CD14-positive monocyte (primary cell): ENCODE data around the gene RAPGEF5. TPM values are rescaled to one million over a fixed set of nuclear protein-coding genes. Genes with fewer than 3 reads are reported as not detected.

Experiments used
- DNase-seq, 3 donors: peaks; one replicate each; pipeline ENCODE4 v3.0.0-alpha.2; 2011 to 2022
- H2AFZ ChIP-seq: 2 replicates; pipeline ENCODE4 v1.6.0; 2012; ENCODE audit warnings: mild to moderate bottlenecking, low read depth, low read length, inconsistent platforms; ENCODE audit not compliant: insufficient read depth, poor library complexity, severe bottlenecking
- H3K27ac ChIP-seq, 2 donors: 1 replicate in 1 of 2; 2 replicates in 1 of 2; pipeline ENCODE4 v1.5.1; 2012 to 2013; ENCODE audit warnings: low read length in 2 of 2, control low read depth in 1 of 2, inconsistent platforms in 1 of 2, low read depth in 1 of 2, mild to moderate bottlenecking in 1 of 2
- H3K27me3 ChIP-seq, 2 donors: one replicate each; pipeline versions ENCODE4 v1.6.0 to v1.6.1; 2011 to 2013; ENCODE audit warnings: low read length in 2 of 2; ENCODE audit not compliant: control insufficient read depth in 2 of 2, insufficient read depth in 2 of 2
- H3K36me3 ChIP-seq, 2 donors: replicated peaks in 1 of 2; 1 replicate in 1 of 2; 2 replicates in 1 of 2; pipeline versions ENCODE4 v1.5.1 to v1.6.1; 2012 to 2013; ENCODE audit warnings: low read length in 2 of 2, control low read depth in 1 of 2, inconsistent platforms in 1 of 2, mild to moderate bottlenecking in 1 of 2; ENCODE audit not compliant: insufficient read depth in 2 of 2, control insufficient read depth in 1 of 2
- H3K4me1 ChIP-seq, 2 donors: 1 replicate in 1 of 2; 2 replicates in 1 of 2; pipeline versions ENCODE4 v1.5.1 to v1.6.1; 2012 to 2013; ENCODE audit warnings: low read length in 2 of 2, control low read depth in 1 of 2, inconsistent platforms in 1 of 2, mild to moderate bottlenecking in 1 of 2, moderate library complexity in 1 of 2; ENCODE audit not compliant: insufficient read depth in 2 of 2, control insufficient read depth in 1 of 2
- H3K4me2 ChIP-seq: replicated peaks from 2 replicates; pipeline ENCODE3; 2012; ENCODE audit warnings: low read length, moderate library complexity, mild to moderate bottlenecking; ENCODE audit not compliant: poor library complexity, severe bottlenecking; ENCODE audit errors: extremely low read depth
- H3K4me3 ChIP-seq, 3 experiments: fragments of 200-600 bp in 1 of 3; sonication (generic) in 1 of 3; replicated peaks in 1 of 3; 1 replicate in 2 of 3; 2 replicates in 1 of 3; pipeline ENCODE4 v1.5.1; 2011 to 2013; ENCODE audit warnings: low read length in 3 of 3, mild to moderate bottlenecking in 3 of 3, control low read depth in 2 of 3, low read depth in 2 of 3, inconsistent platforms in 1 of 3, moderate library complexity in 1 of 3
- H3K79me2 ChIP-seq: 2 replicates; pipeline ENCODE4 v1.6.0; 2012; ENCODE audit warnings: mild to moderate bottlenecking, control low read depth, inconsistent platforms, low read length, moderate library complexity; ENCODE audit not compliant: insufficient read depth
- H3K9ac ChIP-seq: 2 replicates; pipeline ENCODE4 v1.6.0; 2017; ENCODE audit warnings: low read length, mild to moderate bottlenecking; ENCODE audit not compliant: insufficient read depth, poor library complexity, severe bottlenecking
- H3K9me3 ChIP-seq, 2 donors: replicated peaks in 1 of 2; 1 replicate in 1 of 2; 2 replicates in 1 of 2; pipeline versions ENCODE4 v1.5.1 to v1.6.1; 2012 to 2013; ENCODE audit warnings: low read length in 2 of 2, control low read depth in 1 of 2; ENCODE audit not compliant: control insufficient read depth in 1 of 2, insufficient read depth in 1 of 2
- H4K20me1 ChIP-seq: 2 replicates; pipeline ENCODE4 v1.6.0; 2012; ENCODE audit warnings: mild to moderate bottlenecking, low read length, control low read depth, moderate library complexity; ENCODE audit not compliant: insufficient read depth
- H3K27ac Mint-ChIP-seq, 7 donors: one replicate each; pipeline ENCODE4 v1.8.0; 2020; ENCODE audit warnings: mild to moderate bottlenecking in 7 of 7, mixed read lengths in 7 of 7, moderate library complexity in 6 of 7, inconsistent platforms in 2 of 7
- H3K27me3 Mint-ChIP-seq, 3 donors: one replicate each; pipeline ENCODE4 v1.8.0; 2021 to 2022; ENCODE audit warnings: low read depth in 3 of 3, mild to moderate bottlenecking in 3 of 3, mixed read lengths in 3 of 3, moderate library complexity in 3 of 3, inconsistent platforms in 1 of 3
- H3K36me3 Mint-ChIP-seq, 2 donors: one replicate each; pipeline ENCODE4 v1.8.0; 2020; ENCODE audit warnings: mixed read lengths in 2 of 2, inconsistent platforms in 1 of 2, mild to moderate bottlenecking in 1 of 2
- H3K4me1 Mint-ChIP-seq: one replicate; pipeline ENCODE4 v1.8.0; 2020; ENCODE audit warnings: mild to moderate bottlenecking, mixed read lengths
- H3K4me3 Mint-ChIP-seq, 2 donors: one replicate each; pipeline ENCODE4 v1.8.0; 2020; ENCODE audit warnings: mild to moderate bottlenecking in 2 of 2, mixed read lengths in 2 of 2, moderate library complexity in 1 of 2
- H3K9me3 Mint-ChIP-seq, 7 donors: one replicate each; pipeline ENCODE4 v1.8.0; 2020 to 2022; ENCODE audit warnings: mixed read lengths in 7 of 7, mild to moderate bottlenecking in 6 of 7, moderate library complexity in 6 of 7, inconsistent platforms in 2 of 7
- CTCF ChIP-seq: fragments of 200-600 bp; IDR thresholded peaks from one replicate; pipeline ENCODE4 v1.8.0; 2022; ENCODE audit warnings: antibody characterized with exemption, mild to moderate bottlenecking
- WGBS: methylation state at CpG from one replicate; pipeline ENCODE4 v1.1.5; 2013; ENCODE audit warnings: missing lambda C conversion rate; ENCODE audit not compliant: insufficient coverage; 5-methylcytosine and 5-hydroxymethylcytosine counted together
- intact Hi-C, 2 donors: fragments of 100-400 bp; cut with micrococcal nuclease; formaldehyde crosslinking; loops; one replicate each; pipeline versions ENCODE4 v1.15.0 to v1.15.1; 2023
- polyA plus RNA-seq, 3 donors: library from polyadenylated mRNA; depleted of rRNA in 1 of 3; unstranded in 2 of 3; stranded (reverse) in 1 of 3; fragments of 300-500 nt in 2 of 3; fragments of >200 nt in 1 of 3; fragmentation: Illumina TruSeq in 2 of 3; gene quantifications; 1 replicate in 2 of 3; 2 replicates in 1 of 3; pipeline ENCODE4 v1.2.3, GENCODE V29; 2012 to 2021

Gene RAPGEF5
- polyA plus RNA-seq, 3 donors: not detected

- Histone ChIP-seq H3K9ac (no peak overlapping the region), H4K20me1 (no peaks in the 10 kb centered on the region), H3K9me3 (no peaks in the 10 kb centered on the region), H3K27me3 (no peaks in the 10 kb centered on the region), H3K4me2 (no peak overlapping the region), H3K4me3 (no peak overlapping the region), H3K36me3 (no peaks in the 10 kb centered on the region), H3K79me2 (no peaks in the 10 kb centered on the region), H2AFZ (no peak overlapping the region), H3K27ac (no peak overlapping the region), H3K4me1 (no peaks in the 10 kb centered on the region)
- no peak overlapping the region for H3K27ac Mint-ChIP-seq
- WGBS: 100% methylated on average over 2 of the region's 6 CpGs
- no peaks in the 10 kb centered on the region for H3K9me3 Mint-ChIP-seq
- no peaks in the 10 kb centered on the region for H3K36me3 Mint-ChIP-seq
- no peak for DNase-seq
- no peaks in the 10 kb centered on the region for H3K4me1 Mint-ChIP-seq
- no peak for TF ChIP-seq CTCF
- H3K4me3 Mint-ChIP-seq: no peak overlapping the region
- intact Hi-C loops: no loop called here
- H3K27me3 Mint-ChIP-seq: peaks cover 2 to 6% (median 4%) of the 10 kb centered on the region in 3 donors
Observed at GRCh38 chr7:22127835-22128527, 229.0 kb downstream of the RAPGEF5 start.

- Histone ChIP-seq H3K9ac (no peak overlapping the region), H3K79me2 (no peaks in the 10 kb centered on the region), H3K4me1 (no peaks in the 10 kb centered on the region), H3K9me3 (no peaks in the 10 kb centered on the region), H3K36me3 (no peaks in the 10 kb centered on the region), H3K4me2 (no peak overlapping the region), H2AFZ (no peak overlapping the region), H3K4me3 (no peak overlapping the region), H4K20me1 (no peaks in the 10 kb centered on the region), H3K27ac (no peak overlapping the region), H3K27me3 (peaks cover 0 to 2% of the 10 kb centered on the region in 2 donors)
- Mint-ChIP-seq H3K4me3 (no peak overlapping the region), H3K9me3 (no peaks in the 10 kb centered on the region), H3K4me1 (peaks cover 8% of the 10 kb centered on the region), H3K27me3 (peaks cover 4 to 9% (median 6%) of the 10 kb centered on the region in 3 donors), H3K27ac (no peak overlapping the region), H3K36me3 (no peaks in the 10 kb centered on the region)
- DNase-seq: no peak
- intact Hi-C loops: no loop called here
- whole genome bisulfite sequencing: 89% methylated on average over 4 of the region's 6 CpGs
- TF ChIP-seq CTCF: no peak
Observed at GRCh38 chr7:22125436-22125835, 231.5 kb downstream of the RAPGEF5 start.
